ENCODE results near the gene ZBTB18.
A peak's percentile ranks its signal among the peaks of the same experiment; 100 is the strongest.

ZBTB18 gene

GRCh38 chr1:244092964-244093638 lies 42.0 kb downstream of the ZBTB18 start:
- Histone ChIP-seq H3K4me1 (ENCODE audit: control insufficient read depth in 1 of 2, insufficient read depth in 2 of 2, low read length in 2 of 2) (no peaks in the 10 kb centered on the region), H3K9me3 (ENCODE audit: control insufficient read depth in 1 of 2, low read length in 2 of 2) (no peaks in the 10 kb centered on the region), H3K27ac (ENCODE audit: low read length) (no peak overlapping the region), H3K27me3 (ENCODE audit: low read depth, low read length) (no peaks in the 10 kb centered on the region), H3K4me3 (ENCODE audit: low read depth in 1 of 2, low read length in 2 of 2) (no peak overlapping the region), H3K36me3 (ENCODE audit: control insufficient read depth in 1 of 2, insufficient read depth in 2 of 2, low read length in 2 of 2) (no peaks in the 10 kb centered on the region)

DNA sequence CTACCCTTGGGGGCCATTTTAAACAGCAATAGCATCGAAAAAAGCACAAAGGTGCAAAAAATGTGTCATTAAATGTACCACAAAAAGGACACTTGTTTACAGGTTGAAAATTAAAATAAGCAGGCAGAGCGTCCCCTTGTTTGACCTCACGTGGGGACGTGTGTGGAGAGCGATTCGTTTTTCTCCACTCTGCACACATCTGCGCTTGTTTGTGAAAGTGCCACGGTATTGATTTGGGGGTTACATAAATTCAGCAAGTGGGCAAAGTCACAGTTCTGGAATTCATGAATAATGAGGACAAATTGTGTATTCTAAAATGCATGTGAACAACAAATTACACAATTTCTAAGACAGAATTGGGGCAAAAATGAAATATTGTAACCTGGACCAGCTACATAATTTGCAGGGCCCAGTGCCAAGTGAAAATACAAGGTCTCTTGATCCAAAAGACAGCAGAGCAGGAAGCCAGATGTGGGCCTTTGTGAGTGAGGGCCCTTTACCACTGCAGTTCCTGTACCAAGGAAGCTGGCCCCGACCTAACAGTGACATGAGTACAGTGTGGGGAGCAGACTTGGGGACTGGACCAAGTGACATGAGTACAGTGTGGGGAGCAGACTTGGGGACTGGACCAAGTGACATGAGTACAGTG lies 43.9 kb downstream of the ZBTB18 start:
- H3K27me3 ChIP-seq (ENCODE audit: low read depth, low read length), result no peaks in the 10 kb centered on the region
- no peaks in the 10 kb centered on the region for H3K9me3 ChIP-seq (ENCODE audit: control insufficient read depth in 1 of 2, low read length in 2 of 2)
- no peaks in the 10 kb centered on the region for H3K36me3 ChIP-seq (ENCODE audit: control insufficient read depth in 1 of 2, insufficient read depth in 2 of 2, low read length in 2 of 2)
- no peak overlapping the region for H3K4me3 ChIP-seq (ENCODE audit: low read depth in 1 of 2, low read length in 2 of 2)
- H3K4me1 ChIP-seq (ENCODE audit: control insufficient read depth in 1 of 2, insufficient read depth in 2 of 2, low read length in 2 of 2), result no peaks in the 10 kb centered on the region
- H3K27ac ChIP-seq (ENCODE audit: low read length), result no peak overlapping the region

- no peaks in the 10 kb centered on the region for H3K27me3 ChIP-seq (ENCODE audit: low read depth, low read length)
- no peaks in the 10 kb centered on the region for H3K36me3 ChIP-seq (ENCODE audit: control insufficient read depth in 1 of 2, insufficient read depth in 2 of 2, low read length in 2 of 2)
- H3K9me3 ChIP-seq (ENCODE audit: control insufficient read depth in 1 of 2, low read length in 2 of 2), result no peaks in the 10 kb centered on the region
- no peak overlapping the region for H3K4me3 ChIP-seq (ENCODE audit: low read depth in 1 of 2, low read length in 2 of 2)
- H3K4me1 ChIP-seq (ENCODE audit: control insufficient read depth in 1 of 2, insufficient read depth in 2 of 2, low read length in 2 of 2), result no peaks in the 10 kb centered on the region
- H3K27ac ChIP-seq (ENCODE audit: low read length), result no peak overlapping the region
Measured at GRCh38 chr1:244095529-244095911, 44.4 kb downstream of the ZBTB18 start.

- Histone ChIP-seq H3K4me1 (ENCODE audit: control insufficient read depth in 1 of 2, insufficient read depth in 2 of 2, low read length in 2 of 2) (no peaks in the 10 kb centered on the region), H3K36me3 (ENCODE audit: control insufficient read depth in 1 of 2, insufficient read depth in 2 of 2, low read length in 2 of 2) (no peaks in the 10 kb centered on the region), H3K27ac (ENCODE audit: low read length) (no peak overlapping the region), H3K4me3 (ENCODE audit: low read depth in 1 of 2, low read length in 2 of 2) (no peak overlapping the region), H3K27me3 (ENCODE audit: low read depth, low read length) (no peaks in the 10 kb centered on the region), H3K9me3 (ENCODE audit: control insufficient read depth in 1 of 2, low read length in 2 of 2) (no peaks in the 10 kb centered on the region)
Measured at GRCh38 chr1:244096066-244096610, 45.1 kb downstream of the ZBTB18 start.

GRCh38 chr1:244096691-244097090 lies 45.6 kb downstream of the ZBTB18 start:
- H3K27me3 ChIP-seq (ENCODE audit: low read depth, low read length), result no peaks in the 10 kb centered on the region
- no peak overlapping the region for H3K27ac ChIP-seq (ENCODE audit: low read length)
- no peaks in the 10 kb centered on the region for H3K36me3 ChIP-seq (ENCODE audit: control insufficient read depth in 1 of 2, insufficient read depth in 2 of 2, low read length in 2 of 2)

GRCh38 chr1:244097523-244098405 lies 46.7 kb downstream of the ZBTB18 start:
- no peak overlapping the region for H3K27ac ChIP-seq (ENCODE audit: low read length)
- H3K9me3 ChIP-seq (ENCODE audit: control insufficient read depth in 1 of 2, low read length in 2 of 2), result no peaks in the 10 kb centered on the region
- H3K36me3 ChIP-seq (ENCODE audit: control insufficient read depth in 1 of 2, insufficient read depth in 2 of 2, low read length in 2 of 2), result no peaks in the 10 kb centered on the region
- H3K27me3 ChIP-seq (ENCODE audit: low read depth, low read length), result no peaks in the 10 kb centered on the region
- no peak overlapping the region for H3K4me3 ChIP-seq (ENCODE audit: low read depth in 1 of 2, low read length in 2 of 2)
- no peaks in the 10 kb centered on the region for H3K4me1 ChIP-seq (ENCODE audit: control insufficient read depth in 1 of 2, insufficient read depth in 2 of 2, low read length in 2 of 2)

More at GRCh38 chr1:244096691-244097090, 45.6 kb downstream of the ZBTB18 start:
- no peak overlapping the region for H3K4me3 ChIP-seq (ENCODE audit: low read depth in 1 of 2, low read length in 2 of 2)
- H3K4me1 ChIP-seq (ENCODE audit: control insufficient read depth in 1 of 2, insufficient read depth in 2 of 2, low read length in 2 of 2), result no peaks in the 10 kb centered on the region
- no peaks in the 10 kb centered on the region for H3K9me3 ChIP-seq (ENCODE audit: control insufficient read depth in 1 of 2, low read length in 2 of 2)

DNA sequence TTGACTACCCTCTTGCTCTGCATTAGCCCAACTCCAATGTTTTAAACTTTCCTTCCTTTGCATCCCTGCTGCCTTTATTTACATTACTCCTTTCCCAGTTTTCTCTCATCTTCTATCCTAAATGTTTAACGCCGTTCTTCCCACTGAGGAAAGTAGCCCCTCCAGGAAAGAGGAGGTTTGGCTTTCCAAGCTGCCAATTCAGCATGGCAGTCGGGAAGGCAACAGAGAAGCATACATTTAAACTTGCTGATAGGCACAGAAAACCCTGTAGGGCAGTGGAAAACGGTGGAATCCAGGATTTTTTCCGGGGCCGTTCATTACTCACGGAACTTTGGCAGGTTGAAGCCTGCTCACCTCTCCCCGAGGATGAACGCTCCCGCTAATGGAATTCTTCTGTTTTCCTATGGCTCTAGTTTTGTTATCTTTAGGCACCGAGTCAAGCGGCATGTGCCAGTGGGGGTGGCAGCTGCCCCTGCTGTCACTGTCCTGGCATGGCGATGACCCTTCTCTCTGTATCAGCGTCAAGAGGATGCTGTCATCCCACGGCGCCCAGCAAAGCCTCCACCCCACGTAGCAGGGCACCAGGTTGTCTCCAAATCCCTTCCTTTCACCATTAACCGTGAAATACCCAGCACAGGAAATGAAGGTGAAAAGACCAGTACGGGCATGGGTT lies 48.3 kb downstream of the ZBTB18 start:
- Histone ChIP-seq H3K36me3 (ENCODE audit: control insufficient read depth in 1 of 2, insufficient read depth in 2 of 2, low read length in 2 of 2) (no peaks in the 10 kb centered on the region), H3K4me3 (ENCODE audit: low read depth in 1 of 2, low read length in 2 of 2) (no peak overlapping the region), H3K27ac (ENCODE audit: low read length) (no peak overlapping the region), H3K27me3 (ENCODE audit: low read depth, low read length) (no peaks in the 10 kb centered on the region), H3K9me3 (ENCODE audit: control insufficient read depth in 1 of 2, low read length in 2 of 2) (no peaks in the 10 kb centered on the region), H3K4me1 (ENCODE audit: control insufficient read depth in 1 of 2, insufficient read depth in 2 of 2, low read length in 2 of 2) (no peaks in the 10 kb centered on the region)

DNA sequence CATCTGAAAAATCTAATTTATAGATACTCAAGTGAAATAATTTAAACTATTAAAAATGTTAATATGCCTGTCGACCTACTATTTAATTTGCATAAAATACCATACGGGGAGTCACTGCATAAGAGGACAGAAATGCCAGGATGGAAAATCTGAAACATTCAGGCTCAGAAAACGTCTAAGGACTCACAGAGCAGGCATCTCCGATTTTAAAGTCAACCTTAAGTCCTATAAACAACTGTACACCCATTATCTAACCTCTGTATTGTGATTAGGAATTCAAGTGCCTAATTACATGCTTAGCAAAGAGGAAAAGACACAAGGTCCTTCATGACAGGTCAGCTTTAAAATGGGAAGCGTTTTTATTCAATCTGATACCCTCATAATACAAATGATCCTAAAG lies 49.2 kb downstream of the ZBTB18 start:
- H3K36me3 ChIP-seq (ENCODE audit: control insufficient read depth in 1 of 2, insufficient read depth in 2 of 2, low read length in 2 of 2), result no peaks in the 10 kb centered on the region
- no peaks in the 10 kb centered on the region for H3K9me3 ChIP-seq (ENCODE audit: control insufficient read depth in 1 of 2, low read length in 2 of 2)
- no peaks in the 10 kb centered on the region for H3K27me3 ChIP-seq (ENCODE audit: low read depth, low read length)
- H3K4me1 ChIP-seq (ENCODE audit: control insufficient read depth in 1 of 2, insufficient read depth in 2 of 2, low read length in 2 of 2), result no peaks in the 10 kb centered on the region
- no peak overlapping the region for H3K4me3 ChIP-seq (ENCODE audit: low read depth in 1 of 2, low read length in 2 of 2)
- H3K27ac ChIP-seq (ENCODE audit: low read length), result no peak overlapping the region

- Histone ChIP-seq H3K36me3 (ENCODE audit: control insufficient read depth in 1 of 2, insufficient read depth in 2 of 2, low read length in 2 of 2) (no peaks in the 10 kb centered on the region), H3K4me1 (ENCODE audit: control insufficient read depth in 1 of 2, insufficient read depth in 2 of 2, low read length in 2 of 2) (no peaks in the 10 kb centered on the region), H3K27ac (ENCODE audit: low read length) (no peak overlapping the region), H3K4me3 (ENCODE audit: low read depth in 1 of 2, low read length in 2 of 2) (peak overlapping the region in 1 of 2 donors; percentile 11), H3K27me3 (ENCODE audit: low read depth, low read length) (no peaks in the 10 kb centered on the region), H3K9me3 (ENCODE audit: control insufficient read depth in 1 of 2, low read length in 2 of 2) (no peaks in the 10 kb centered on the region)
Measured at GRCh38 chr1:244100704-244101453, 49.8 kb downstream of the ZBTB18 start.

GRCh38 chr1:244102046-244102445 lies 51.0 kb downstream of the ZBTB18 start:
- Histone ChIP-seq H3K9me3 (ENCODE audit: control insufficient read depth in 1 of 2, low read length in 2 of 2) (no peaks in the 10 kb centered on the region), H3K4me1 (ENCODE audit: control insufficient read depth in 1 of 2, insufficient read depth in 2 of 2, low read length in 2 of 2) (no peaks in the 10 kb centered on the region), H3K36me3 (ENCODE audit: control insufficient read depth in 1 of 2, insufficient read depth in 2 of 2, low read length in 2 of 2) (no peaks in the 10 kb centered on the region), H3K4me3 (ENCODE audit: low read depth in 1 of 2, low read length in 2 of 2) (no peak overlapping the region), H3K27ac (ENCODE audit: low read length) (no peak overlapping the region), H3K27me3 (ENCODE audit: low read depth, low read length) (no peaks in the 10 kb centered on the region)

Measured in muscle layer of duodenum (tissue), 2 donors.